WTC11 (cell line): ENCODE data around the gene GLB1L3. TPM values are rescaled to one million over a fixed set of nuclear protein-coding genes. Genes with fewer than 3 reads are reported as not detected.

Experiments used
- ATAC-seq: fragments of 200-7000 bp; cut with Tn5 transposase; 2 replicates; pipeline ENCODE4 v1.10.0; 2021; ENCODE audit warnings: mild to moderate bottlenecking, moderate library complexity
- CTCF ChIA-PET: fragments of 300-600 bp; sonication (Branson Sonifier 250); formaldehyde crosslinking; loops from one replicate; lab custom pipeline; 2021; ENCODE audit warnings: antibody characterized with exemption; lab: Charles Lee
- POLR2A ChIA-PET: fragments of 350-600 bp; sonication (Branson Sonifier 250); formaldehyde crosslinking; loops from one replicate; lab custom pipeline; 2021; ENCODE audit warnings: antibody characterized with exemption; lab: Charles Lee
- DNase-seq: peaks from one replicate; pipeline ENCODE4 v3.0.0; 2021; ENCODE audit warnings: low spot score
- H3K27ac Mint-ChIP-seq: 2 replicates; pipeline ENCODE4 v1.8.0; 2021; ENCODE audit warnings: mixed read lengths
- H3K27me3 Mint-ChIP-seq: 2 replicates; pipeline ENCODE4 v1.8.0; 2021; ENCODE audit warnings: low read depth, mild to moderate bottlenecking, moderate library complexity, mixed read lengths
- H3K36me3 Mint-ChIP-seq: 2 replicates; pipeline ENCODE4 v1.8.0; 2021; ENCODE audit warnings: mixed read lengths
- H3K4me1 Mint-ChIP-seq: 2 replicates; pipeline ENCODE4 v1.8.0; 2022; ENCODE audit warnings: mixed read lengths
- H3K4me3 Mint-ChIP-seq: 2 replicates; pipeline ENCODE4 v1.8.0; 2021; ENCODE audit warnings: mild to moderate bottlenecking, moderate library complexity, mixed read lengths
- H3K9me3 Mint-ChIP-seq: 2 replicates; pipeline ENCODE4 v1.8.0; 2021; ENCODE audit warnings: mixed read lengths
- CBFB ChIP-seq: sonication (generic); formaldehyde crosslinking; IDR thresholded peaks from 2 replicates; pipeline ENCODE4 v1.8.1; 2022; ENCODE audit warnings: mild to moderate bottlenecking, low read depth, missing genetic modification reagents
- CREM ChIP-seq: sonication (generic); formaldehyde crosslinking; IDR thresholded peaks from 2 replicates; pipeline ENCODE4 v1.8.1; 2022; ENCODE audit warnings: mild to moderate bottlenecking, missing genetic modification reagents, moderate library complexity
- FOXJ3 ChIP-seq: sonication (generic); formaldehyde crosslinking; IDR thresholded peaks from 2 replicates; pipeline ENCODE4 v1.9.0; 2021; ENCODE audit warnings: missing genetic modification reagents, mild to moderate bottlenecking, borderline replicate concordance
- FOXP4 ChIP-seq: sonication (generic); formaldehyde crosslinking; IDR thresholded peaks from 2 replicates; pipeline ENCODE4 v1.8.0; 2022; ENCODE audit warnings: mild to moderate bottlenecking, missing genetic modification reagents
- GABPB1 ChIP-seq: sonication (generic); formaldehyde crosslinking; IDR thresholded peaks from 2 replicates; pipeline ENCODE4 v1.8.1; 2023; ENCODE audit warnings: mild to moderate bottlenecking, missing genetic modification reagents
- NR3C1 ChIP-seq: sonication (generic); formaldehyde crosslinking; conservative IDR thresholded peaks from 2 replicates; pipeline ENCODE4 v1.8.1; 2023; ENCODE audit warnings: low read depth, mild to moderate bottlenecking, missing genetic modification reagents
- OVOL2 ChIP-seq: fragments of 250-450 bp; sonication (Bioruptor Pico); IDR thresholded peaks from 2 replicates; pipeline ENCODE4 v1.9.0; 2021; ENCODE audit warnings: mild to moderate bottlenecking, borderline replicate concordance
- PRRX2 ChIP-seq: fragments of 250-450 bp; sonication (Bioruptor Pico); IDR thresholded peaks from 2 replicates; pipeline ENCODE4 v1.8.0; 2021; ENCODE audit warnings: mild to moderate bottlenecking
- STAT6 ChIP-seq: sonication (generic); formaldehyde crosslinking; conservative IDR thresholded peaks from 2 replicates; pipeline ENCODE4 v1.8.1; 2023; ENCODE audit warnings: mild to moderate bottlenecking, low read depth, missing genetic modification reagents, moderate library complexity
- TEAD1 ChIP-seq: sonication (generic); formaldehyde crosslinking; IDR thresholded peaks from 2 replicates; pipeline ENCODE4 v1.8.0; 2022; ENCODE audit warnings: mild to moderate bottlenecking, missing genetic modification reagents
- ZNF219 ChIP-seq: sonication (generic); formaldehyde crosslinking; IDR thresholded peaks from 2 replicates; pipeline ENCODE4 v1.8.0; 2023; ENCODE audit warnings: missing genetic modification reagents, mild to moderate bottlenecking, borderline replicate concordance
- ZNF232 ChIP-seq: sonication (generic); formaldehyde crosslinking; IDR thresholded peaks from 2 replicates; pipeline ENCODE4 v1.8.0; 2022; ENCODE audit warnings: mild to moderate bottlenecking, missing genetic modification reagents
- ZNF263 ChIP-seq: sonication (generic); formaldehyde crosslinking; IDR thresholded peaks from 2 replicates; pipeline ENCODE4 v1.8.1; 2022; ENCODE audit warnings: low read depth, mild to moderate bottlenecking, moderate library complexity, missing genetic modification reagents
- ZNF317 ChIP-seq: sonication (generic); formaldehyde crosslinking; IDR thresholded peaks from 2 replicates; pipeline ENCODE4 v1.8.1; 2023; ENCODE audit warnings: low read depth, mild to moderate bottlenecking, moderate library complexity, missing genetic modification reagents, borderline replicate concordance
- ZNF423 ChIP-seq: fragments of 250-450 bp; sonication (Bioruptor Pico); IDR thresholded peaks from 2 replicates; pipeline ENCODE4 v2.1.2; 2022; ENCODE audit warnings: mild to moderate bottlenecking, moderate library complexity
- ZNF512 ChIP-seq: sonication (generic); formaldehyde crosslinking; IDR thresholded peaks from 2 replicates; pipeline ENCODE4 v1.8.1; 2022; ENCODE audit warnings: missing genetic modification reagents, borderline replicate concordance
- ZSCAN18 ChIP-seq: fragments of 250-450 bp; sonication (Bioruptor Pico); IDR thresholded peaks from 2 replicates; pipeline ENCODE4 v2.1.2; 2022; ENCODE audit warnings: mild to moderate bottlenecking, moderate library complexity
- total RNA-seq: library from RNA; stranded (reverse); gene quantifications from 3 replicates; pipeline ENCODE4 v1.2.3, GENCODE V29; 2021
- TF ChIP-seq, protein P1 (sequence below): sonication (generic); formaldehyde crosslinking; IDR thresholded peaks from 2 replicates; pipeline ENCODE4 v1.8.1; 2022; ENCODE audit warnings: mild to moderate bottlenecking, moderate library complexity, missing genetic modification reagents
- TF ChIP-seq, protein P2 (sequence below): sonication (generic); formaldehyde crosslinking; IDR thresholded peaks from 2 replicates; pipeline ENCODE4 v1.8.1; 2023; ENCODE audit warnings: mild to moderate bottlenecking, moderate library complexity, missing genetic modification reagents

GLB1L3 gene
- total RNA-seq, 1 experiment from 2014 or later: 50.2 TPM

DNA sequence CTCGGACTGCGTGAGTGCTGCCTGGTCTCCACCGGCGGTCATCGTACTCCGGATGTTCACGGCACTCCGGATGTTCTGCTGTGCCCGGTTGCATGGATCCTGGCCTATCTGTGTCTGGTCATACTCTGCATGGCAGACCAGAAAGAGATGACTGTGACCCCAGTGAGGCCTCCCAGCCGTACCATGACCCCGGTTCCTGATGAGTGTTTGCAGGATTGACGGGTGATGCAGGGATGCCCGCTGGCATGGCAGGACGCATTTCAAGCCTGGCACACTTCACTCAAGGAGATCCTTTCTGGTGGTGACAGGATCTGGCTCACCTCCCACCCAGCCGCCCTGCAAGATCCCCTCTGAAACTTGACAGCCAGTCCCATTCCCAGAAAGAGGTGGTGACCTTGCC lies 61.9 kb downstream of the GLB1L3 start:
- Mint-ChIP-seq H3K27ac (no peak overlapping the region), H3K4me3 (no peak overlapping the region), H3K36me3 (no peaks in the 10 kb centered on the region), H3K9me3 (no peaks in the 10 kb centered on the region), H3K4me1 (peaks cover 3% of the 10 kb centered on the region), H3K27me3 (peaks cover 16% of the 10 kb centered on the region)
- ATAC-seq (no peak), DNase-seq (no peak)
- POLR2A ChIA-PET: no interaction called here
- CTCF ChIA-PET: no interaction called here
- TF ChIP-seq OVOL2 (CRISPR knock-in tag) (no peak), FOXJ3 (CRISPR knock-in tag) (no peak), TEAD1 (CRISPR knock-in tag) (no peak), PRRX2 (CRISPR knock-in tag) (no peak), ZNF232 (CRISPR knock-in tag) (no peak)

- TF ChIP-seq ZSCAN18 (CRISPR knock-in tag) (no peak), ZNF423 (no peak), GABPB1 (CRISPR knock-in tag) (no peak), ZNF219 (CRISPR knock-in tag) (no peak), STAT6 (no peak), OVOL2 (CRISPR knock-in tag) (no peak), CREM (no peak), CBFB (no peak), ZNF232 (CRISPR knock-in tag) (no peak), ZNF317 (CRISPR knock-in tag) (no peak), FOXP4 (CRISPR knock-in tag) (no peak), ZNF512 (no peak), ZNF263 (CRISPR knock-in tag) (no peak), TEAD1 (CRISPR knock-in tag) (no peak), NR3C1 (CRISPR knock-in tag) (no peak)
- TF ChIP-seq, protein P1, sequence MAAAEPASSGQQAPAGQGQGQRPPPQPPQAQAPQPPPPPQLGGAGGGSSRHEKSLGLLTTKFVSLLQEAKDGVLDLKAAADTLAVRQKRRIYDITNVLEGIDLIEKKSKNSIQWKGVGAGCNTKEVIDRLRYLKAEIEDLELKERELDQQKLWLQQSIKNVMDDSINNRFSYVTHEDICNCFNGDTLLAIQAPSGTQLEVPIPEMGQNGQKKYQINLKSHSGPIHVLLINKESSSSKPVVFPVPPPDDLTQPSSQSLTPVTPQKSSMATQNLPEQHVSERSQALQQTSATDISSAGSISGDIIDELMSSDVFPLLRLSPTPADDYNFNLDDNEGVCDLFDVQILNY: no peak
- TF ChIP-seq, protein P2, sequence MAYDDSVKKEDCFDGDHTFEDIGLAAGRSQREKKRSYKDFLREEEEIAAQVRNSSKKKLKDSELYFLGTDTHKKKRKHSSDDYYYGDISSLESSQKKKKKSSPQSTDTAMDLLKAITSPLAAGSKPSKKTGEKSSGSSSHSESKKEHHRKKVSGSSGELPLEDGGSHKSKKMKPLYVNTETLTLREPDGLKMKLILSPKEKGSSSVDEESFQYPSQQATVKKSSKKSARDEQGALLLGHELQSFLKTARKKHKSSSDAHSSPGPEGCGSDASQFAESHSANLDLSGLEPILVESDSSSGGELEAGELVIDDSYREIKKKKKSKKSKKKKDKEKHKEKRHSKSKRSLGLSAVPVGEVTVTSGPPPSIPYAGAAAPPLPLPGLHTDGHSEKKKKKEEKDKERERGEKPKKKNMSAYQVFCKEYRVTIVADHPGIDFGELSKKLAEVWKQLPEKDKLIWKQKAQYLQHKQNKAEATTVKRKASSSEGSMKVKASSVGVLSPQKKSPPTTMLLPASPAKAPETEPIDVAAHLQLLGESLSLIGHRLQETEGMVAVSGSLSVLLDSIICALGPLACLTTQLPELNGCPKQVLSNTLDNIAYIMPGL: no peak
- ATAC-seq (no peak), DNase-seq (no peak)
- no peaks in the 10 kb centered on the region; the same call in none of the 2 replicates for H3K4me1 Mint-ChIP-seq
- H3K27me3 Mint-ChIP-seq: peaks cover 10% of the 10 kb centered on the region
- H3K9me3 Mint-ChIP-seq: no peaks in the 10 kb centered on the region
- H3K27ac Mint-ChIP-seq: no peak overlapping the region
- no peak overlapping the region for H3K4me3 Mint-ChIP-seq
- CTCF ChIA-PET: no interaction called here
- H3K36me3 Mint-ChIP-seq: no peaks in the 10 kb centered on the region
- POLR2A ChIA-PET: no interaction called here
Observed at GRCh38 chr11:134338654-134339053, 62.5 kb downstream of the GLB1L3 start.
